Measurements from ENCODE around the gene MYBPH.

- no peak for TF ChIP-seq EZH2 (IDR thresholded peaks at IDR 0.05; ENCODE audit: low read depth, unreplicated experiment)
- TF ChIP-seq CTCF (conservative IDR thresholded peaks at IDR 0.05; ENCODE audit: low read depth in 2 of 2): no peak
- TF ChIP-seq STAT1 (IDR thresholded peaks at IDR 0.05; ENCODE audit: unreplicated experiment): no peak
- no peak for TF ChIP-seq EZH2phosphoT487 (IDR thresholded peaks at IDR 0.05; ENCODE audit: unreplicated experiment)
- TF ChIP-seq POLR2AphosphoS5 (IDR thresholded peaks at IDR 0.05; ENCODE audit: low read depth): no peak
- TF ChIP-seq REST (IDR thresholded peaks at IDR 0.05; ENCODE audit: unreplicated experiment): no peak
Measured at GRCh38 chr1:203174324-203174985, 1.2 kb downstream of the MYBPH start.
